Hindlimb muscle (tissue), 1 donor: ENCODE measurements around the gene IL20RA. TPM values are rescaled to one million over a fixed set of nuclear protein-coding genes. Genes with fewer than 3 reads are reported as not detected.
A peak's percentile ranks its signal among the peaks of the same experiment; 100 is the strongest.
"Not testable (repeated sequence)": the region's sequence is repeated elsewhere in the genome, so short reads cannot be mapped to it uniquely, and the experiment has no call there.

Experiments
- DNase-seq: peaks from one replicate; pipeline ENCODE4 v3.0.0-alpha.2; 2013
- polyA plus RNA-seq: library from polyadenylated mRNA; unstranded; fragments of 120-200 nt; gene quantifications from one replicate; pipeline ENCODE4 v1.2.1, GENCODE V29; 2013; ENCODE audit not compliant: insufficient read length

The IL20RA gene
- polyA plus RNA-seq, 1 donor, result 40.5 TPM

GRCh38 chr6:136968837-136969236 is 75.9 kb downstream of the IL20RA start:
- no peak for DNase-seq

- DNase-seq, result peak; percentile 58
These were observed 76.7 kb downstream of the IL20RA start for GRCh38 chr6:136967876-136968752.

GRCh38 chr6:136964398-136964797 is 80.4 kb downstream of the IL20RA start:
- DNase-seq, result no peak

GRCh38 chr6:136963259-136963658 is 81.5 kb downstream of the IL20RA start:
- no peak for DNase-seq

GRCh38 chr6:136962661-136963060 is 82.1 kb downstream of the IL20RA start:
- DNase-seq, result no peak

GRCh38 chr6:136961848-136962247 is 82.9 kb downstream of the IL20RA start:
- no peak for DNase-seq

- DNase-seq, result no peak
These were observed 84.0 kb downstream of the IL20RA start for GRCh38 chr6:136960781-136961180.

- DNase-seq, result not testable (repeated sequence)
These were observed 84.8 kb downstream of the IL20RA start for GRCh38 chr6:136959935-136960334.

- no peak for DNase-seq
These were observed 85.3 kb downstream of the IL20RA start for GRCh38 chr6:136959471-136959891.

GRCh38 chr6:136958168-136958567 is 86.6 kb downstream of the IL20RA start:
- no peak for DNase-seq

GRCh38 chr6:136956590-136957544 is 87.9 kb downstream of the IL20RA start:
- no peak for DNase-seq

- DNase-seq, result no peak
These were observed 89.6 kb downstream of the IL20RA start for GRCh38 chr6:136955123-136955522.

- no peak for DNase-seq
These were observed 92.0 kb downstream of the IL20RA start for GRCh38 chr6:136952714-136953260.

GRCh38 chr6:136950436-136951126 is 94.2 kb downstream of the IL20RA start:
- DNase-seq, result no peak

Other genes with a start within 250 kb of the IL20RA start
- gene PEX7, start 222.4 kb downstream of the IL20RA start, polyA plus RNA-seq, result 6.5 TPM
- gene SLC35D3, start 122.7 kb downstream of the IL20RA start, polyA plus RNA-seq, result not detected
- not detected for gene IL22RA2, start 128.7 kb upstream of the IL20RA start, polyA plus RNA-seq
- gene IFNGR1, start 174.4 kb upstream of the IL20RA start, polyA plus RNA-seq, result 48.9 TPM